HG03378 (cell line): ENCODE measurements around the gene ATRNL1.
"Not testable (repeated sequence)": the region's sequence is repeated elsewhere in the genome, so short reads cannot be mapped to it uniquely, and the experiment has no call there.

Source experiments
- ATAC-seq: cut with Tn5 transposase; IDR thresholded peaks from one replicate; pipeline ENCODE4 v1.9.1; 2021; ENCODE audit warnings: mild to moderate bottlenecking, moderate library complexity; ENCODE audit not compliant: unreplicated experiment

The ATRNL1 gene

GRCh38 chr10:115173915-115174443, 80.8 kb downstream of the ATRNL1 start:
- no peak for ATAC-seq

- ATAC-seq: not testable (repeated sequence)
Measured at GRCh38 chr10:115207276-115207675, 114.1 kb downstream of the ATRNL1 start.

- ATAC-seq: peak; percentile 90
Measured at GRCh38 chr10:115209133-115209532, 116.0 kb downstream of the ATRNL1 start.

GRCh38 chr10:115214829-115215228, 121.7 kb downstream of the ATRNL1 start:
- ATAC-seq: no peak

GRCh38 chr10:115219203-115219602, 126.0 kb downstream of the ATRNL1 start:
- no peak for ATAC-seq

- ATAC-seq: no peak
Measured at GRCh38 chr10:115222039-115222438, 128.9 kb downstream of the ATRNL1 start.

- ATAC-seq: no peak
Measured at GRCh38 chr10:115239761-115240160, 146.6 kb downstream of the ATRNL1 start.

- no peak for ATAC-seq
Measured at GRCh38 chr10:115250784-115251183, 157.6 kb downstream of the ATRNL1 start.

GRCh38 chr10:115253765-115254164, 160.6 kb downstream of the ATRNL1 start:
- not testable (repeated sequence) for ATAC-seq

GRCh38 chr10:115272482-115272881, 179.3 kb downstream of the ATRNL1 start:
- ATAC-seq: no peak

- no peak for ATAC-seq
Measured at GRCh38 chr10:115278294-115278693, 185.1 kb downstream of the ATRNL1 start.

- ATAC-seq: no peak
Measured at GRCh38 chr10:115295213-115295805, 202.1 kb downstream of the ATRNL1 start.

GRCh38 chr10:115300080-115300479, 206.9 kb downstream of the ATRNL1 start:
- no peak for ATAC-seq

- not testable (repeated sequence) for ATAC-seq
Measured at GRCh38 chr10:115319669-115320068, 226.5 kb downstream of the ATRNL1 start.

- ATAC-seq: peak; percentile 90
Measured at GRCh38 chr10:115321360-115321759, 228.2 kb downstream of the ATRNL1 start.

- no peak for ATAC-seq
Measured at GRCh38 chr10:115328331-115328730, 235.2 kb downstream of the ATRNL1 start.

GRCh38 chr10:115335366-115335765, 242.2 kb downstream of the ATRNL1 start:
- no peak for ATAC-seq

- ATAC-seq: peak; percentile 93
Measured at GRCh38 chr10:115355162-115355760, 262.1 kb downstream of the ATRNL1 start.

- not testable (repeated sequence) for ATAC-seq
Measured at GRCh38 chr10:115367920-115368319, 274.8 kb downstream of the ATRNL1 start.

- no peak for ATAC-seq
Measured at GRCh38 chr10:115379064-115379463, 285.9 kb downstream of the ATRNL1 start.

- ATAC-seq: no peak
Measured at GRCh38 chr10:115384665-115385064, 291.5 kb downstream of the ATRNL1 start.

- no peak for ATAC-seq
Measured at GRCh38 chr10:115390607-115391006, 297.4 kb downstream of the ATRNL1 start.
